TTC549 (cell line): Measurements from ENCODE around the gene TPD52L1.
"Not testable (repeated sequence)": the region's sequence is repeated elsewhere in the genome, so short reads cannot be mapped to it uniquely, and the experiment has no call there.

Source experiments
- FAIRE-seq: peaks from 2 replicates; lab custom pipeline; 2012; peaks lifted over from hg19 to GRCh38; lab: Jason Lieb, UNC

TPD52L1 gene

GRCh38 chr6:125142618-125143017, 11.0 kb upstream of the TPD52L1 start:
- no peak for FAIRE-seq

GRCh38 chr6:125144822-125145221, 8.8 kb upstream of the TPD52L1 start:
- no peak for FAIRE-seq

DNA sequence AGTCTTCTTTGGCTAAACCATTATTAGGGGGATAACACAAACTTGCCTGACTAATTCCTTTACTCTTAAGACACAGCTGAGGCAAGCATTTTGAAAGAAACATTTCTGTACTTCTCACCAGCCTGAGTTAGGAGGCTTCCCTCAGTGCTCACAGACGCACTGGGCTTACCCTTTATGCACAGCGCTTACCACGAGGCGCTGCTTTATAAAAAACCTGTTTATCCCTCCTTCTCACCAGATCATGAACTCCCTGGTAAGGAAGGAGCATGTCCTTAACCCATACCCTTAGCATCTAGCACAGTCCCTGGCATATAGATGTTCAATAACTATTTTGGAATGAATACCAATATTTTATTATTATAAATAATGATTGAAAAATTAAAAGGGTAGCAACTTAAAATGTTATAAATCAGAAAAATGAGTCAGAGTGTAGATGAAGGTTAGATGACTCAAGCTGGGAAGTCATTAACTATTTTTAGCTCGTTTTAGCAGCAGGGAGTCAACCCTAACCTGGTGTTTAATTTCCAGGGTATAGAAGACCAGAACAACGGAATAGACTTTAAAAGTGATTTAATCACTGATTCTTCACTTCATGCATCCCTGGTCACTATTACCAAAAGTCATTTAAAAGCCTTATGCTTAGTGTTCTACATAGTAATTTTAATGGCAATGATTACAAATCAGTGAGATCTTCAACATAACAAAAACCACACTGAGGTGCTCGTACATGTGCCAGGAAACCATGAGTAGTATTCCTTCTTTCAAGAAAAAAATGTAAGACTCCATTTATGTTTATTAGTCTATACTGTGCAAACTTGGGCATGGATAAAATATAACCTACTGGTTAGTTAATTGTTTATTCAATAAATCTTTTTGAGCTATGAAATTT, 4.1 kb upstream of the TPD52L1 start:
- FAIRE-seq: no peak

DNA sequence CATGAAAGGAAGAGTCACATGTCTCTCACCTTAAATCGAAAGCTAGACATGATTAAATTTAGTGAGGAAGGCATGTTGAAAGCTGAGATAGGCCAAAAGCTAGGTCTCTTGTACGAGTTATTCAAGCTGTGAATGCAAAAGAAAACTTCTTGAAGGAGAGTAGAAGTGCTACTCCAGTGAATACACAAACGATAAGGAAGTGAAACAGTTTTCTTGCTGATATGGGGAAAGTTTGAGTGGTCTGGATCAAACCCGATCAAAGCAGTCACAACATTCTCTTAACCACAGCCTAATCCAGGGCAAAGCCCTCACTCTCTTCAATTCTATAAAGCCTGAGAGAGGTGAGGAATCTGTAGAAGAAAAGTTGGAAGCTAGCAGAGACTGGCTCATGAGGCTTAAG, 1.9 kb upstream of the TPD52L1 start:
- FAIRE-seq: no peak

GRCh38 chr6:125154118-125154760, 666 bp downstream of the TPD52L1 start:
- no peak for FAIRE-seq

DNA sequence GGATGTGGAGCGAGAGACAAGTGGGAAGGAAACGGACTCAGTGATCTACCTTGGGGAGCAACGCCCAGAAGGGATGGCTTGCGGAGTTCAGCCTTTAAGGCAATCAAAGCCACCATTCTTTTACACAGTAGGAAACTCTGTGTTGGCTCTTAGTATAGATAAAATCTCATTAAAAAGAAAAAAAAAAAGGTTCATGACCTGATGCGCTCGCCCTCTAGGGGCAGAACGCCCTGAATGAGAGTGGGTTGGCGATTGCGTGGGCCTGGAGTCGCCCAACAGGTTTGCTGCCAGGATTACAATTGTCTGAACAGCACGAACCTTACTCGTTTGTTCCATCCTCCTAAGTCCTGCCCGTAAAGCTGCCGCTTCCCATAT, 1.2 kb downstream of the TPD52L1 start:
- no peak for FAIRE-seq

GRCh38 chr6:125155344-125155743, 1.8 kb downstream of the TPD52L1 start:
- FAIRE-seq: no peak

DNA sequence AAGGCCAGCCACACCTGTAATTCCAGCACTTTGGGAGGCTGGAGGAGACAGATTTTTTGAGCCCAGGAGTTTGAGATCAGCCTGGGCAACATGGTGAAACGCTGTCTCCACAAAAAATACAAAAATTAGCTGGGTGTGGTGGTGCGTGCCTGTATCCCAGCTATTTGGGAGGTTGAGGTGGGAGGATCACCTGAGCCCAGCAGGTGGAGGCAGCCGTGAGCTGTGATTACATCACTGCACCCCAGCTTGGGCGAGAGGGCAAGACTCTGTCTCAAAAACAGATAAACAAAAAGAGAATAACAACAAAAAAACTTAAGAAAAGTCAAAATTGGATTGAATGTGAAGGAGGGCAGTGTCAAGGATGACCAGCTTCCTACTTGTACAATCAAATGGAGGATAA, 2.9 kb downstream of the TPD52L1 start:
- no peak for FAIRE-seq

GRCh38 chr6:125157280-125157679, 3.7 kb downstream of the TPD52L1 start:
- FAIRE-seq: no peak

DNA sequence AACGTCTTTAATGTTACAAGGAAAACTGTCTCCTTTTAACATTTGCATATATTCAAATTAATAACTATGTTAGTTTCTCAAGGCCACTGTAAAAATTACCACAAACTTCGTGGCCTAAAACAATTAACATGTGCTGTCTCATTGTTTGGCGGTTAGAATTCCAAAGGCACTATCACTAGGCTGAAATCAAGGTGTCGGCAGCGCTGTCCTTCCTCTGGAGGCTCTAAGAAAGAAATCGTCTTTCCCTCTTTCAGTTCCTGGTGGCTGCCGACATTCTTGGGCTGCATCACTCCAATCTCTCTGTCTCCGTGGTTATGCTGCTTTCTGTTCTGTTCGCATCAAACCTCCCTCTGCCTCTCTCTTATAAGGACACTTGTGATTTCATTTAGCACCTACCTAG, 4.2 kb downstream of the TPD52L1 start:
- FAIRE-seq: no peak

DNA sequence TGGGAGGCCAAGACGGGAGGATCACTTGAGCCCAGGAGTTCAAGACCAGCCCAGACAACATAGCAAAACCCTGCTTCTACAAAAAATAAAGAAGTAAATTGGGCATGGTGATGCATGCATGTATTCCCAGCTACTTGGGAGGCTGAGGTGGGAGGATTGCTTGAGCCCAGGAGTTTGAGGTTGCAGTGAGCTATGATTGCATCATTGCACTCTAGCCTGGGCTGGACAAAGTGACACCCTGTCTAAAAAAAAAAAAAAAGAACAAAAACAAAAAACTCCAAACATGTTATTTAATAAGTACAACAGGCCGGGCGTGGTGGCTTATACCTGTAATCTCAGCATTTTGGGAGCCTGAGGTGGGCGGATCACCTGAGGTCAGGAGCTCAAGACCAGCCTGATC, 9.8 kb downstream of the TPD52L1 start:
- FAIRE-seq: not testable (repeated sequence)

- FAIRE-seq: no peak
These were observed 10.2 kb downstream of the TPD52L1 start for GRCh38 chr6:125163811-125164210.

DNA sequence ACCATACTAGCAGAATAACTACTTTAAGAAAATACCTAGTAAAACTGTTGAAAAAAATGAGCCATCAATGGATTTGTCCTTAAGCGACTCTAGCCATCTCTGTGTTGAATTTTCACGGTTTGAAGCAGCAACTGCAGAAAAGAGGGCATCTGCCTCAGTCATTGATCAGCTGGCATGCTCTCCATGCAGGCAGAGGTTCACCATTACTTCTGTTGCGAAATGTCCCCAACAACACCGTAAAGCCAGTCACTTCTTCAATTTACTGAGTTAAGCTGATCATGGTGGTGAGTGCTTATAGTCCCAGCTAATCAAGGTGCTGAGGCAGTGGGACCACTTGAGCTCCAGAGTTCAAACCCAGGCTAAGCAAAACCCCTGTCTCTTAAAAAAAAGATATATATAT, 11.1 kb downstream of the TPD52L1 start:
- no peak for FAIRE-seq

- FAIRE-seq: no peak
These were observed 11.7 kb downstream of the TPD52L1 start for GRCh38 chr6:125165256-125165655.

GRCh38 chr6:125165776-125166175, 12.2 kb downstream of the TPD52L1 start:
- no peak for FAIRE-seq

- no peak for FAIRE-seq
These were observed 13.1 kb downstream of the TPD52L1 start for GRCh38 chr6:125166711-125167110.

GRCh38 chr6:125167579-125167978, 14.0 kb downstream of the TPD52L1 start:
- no peak for FAIRE-seq

DNA sequence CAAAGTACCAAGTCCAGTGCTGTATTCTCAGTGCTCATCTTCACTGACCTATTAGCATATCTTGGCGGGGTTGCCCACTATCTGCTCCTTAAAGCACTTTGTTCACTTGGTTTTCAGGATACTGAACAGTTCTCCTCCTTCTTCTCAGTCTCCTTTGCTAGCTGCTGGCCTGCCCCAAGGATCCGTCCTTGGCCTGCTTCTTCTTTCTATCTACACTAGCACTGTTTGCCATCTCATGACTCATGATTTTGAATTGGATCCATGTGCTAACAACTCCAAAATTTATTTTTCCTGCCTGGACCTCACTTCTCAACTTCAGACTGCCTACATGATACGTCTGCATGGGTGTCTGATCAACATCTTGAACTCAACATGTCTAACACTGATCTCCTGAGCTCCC, 15.5 kb downstream of the TPD52L1 start:
- FAIRE-seq: no peak

- no peak for FAIRE-seq
These were observed 15.9 kb downstream of the TPD52L1 start for GRCh38 chr6:125169522-125169921.

- no peak for FAIRE-seq
These were observed 16.8 kb downstream of the TPD52L1 start for GRCh38 chr6:125170376-125170775.

DNA sequence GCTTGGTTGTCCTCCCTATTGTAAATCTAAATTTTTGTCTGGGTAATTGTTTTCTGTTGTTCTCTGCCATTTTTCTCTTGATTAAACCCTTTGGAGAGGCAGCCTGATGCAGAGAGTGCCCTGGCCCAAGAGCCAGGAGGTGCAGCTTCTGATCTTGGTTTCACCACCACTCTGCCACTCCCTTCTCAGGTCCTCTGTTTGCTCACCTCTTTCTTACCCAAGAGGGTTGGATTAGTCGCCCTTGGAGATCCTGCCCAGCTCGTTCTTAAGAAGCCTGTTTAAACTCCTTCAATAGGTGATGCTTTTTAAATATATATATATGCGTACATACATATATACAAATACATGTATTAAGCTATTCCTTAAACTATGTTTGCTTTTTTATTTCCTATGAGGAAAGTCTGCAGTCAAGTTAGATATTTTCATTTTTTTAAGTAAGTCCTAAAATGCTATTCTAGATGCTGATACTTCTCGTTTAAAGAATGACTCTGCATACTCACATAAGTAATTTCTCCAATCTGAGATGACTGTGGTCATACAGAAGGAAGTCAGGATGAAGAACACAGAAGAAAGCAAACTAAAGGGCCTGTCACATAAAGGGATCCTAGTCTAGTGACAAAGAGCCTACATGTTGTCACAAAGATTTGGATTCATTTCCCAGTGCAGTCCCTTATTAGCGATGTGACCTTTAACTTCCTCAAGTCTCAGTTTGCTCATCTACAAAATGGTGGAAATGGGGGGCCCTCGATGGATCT, 19.9 kb downstream of the TPD52L1 start:
- no peak for FAIRE-seq

GRCh38 chr6:125174626-125175025, 21.1 kb downstream of the TPD52L1 start:
- no peak for FAIRE-seq

DNA sequence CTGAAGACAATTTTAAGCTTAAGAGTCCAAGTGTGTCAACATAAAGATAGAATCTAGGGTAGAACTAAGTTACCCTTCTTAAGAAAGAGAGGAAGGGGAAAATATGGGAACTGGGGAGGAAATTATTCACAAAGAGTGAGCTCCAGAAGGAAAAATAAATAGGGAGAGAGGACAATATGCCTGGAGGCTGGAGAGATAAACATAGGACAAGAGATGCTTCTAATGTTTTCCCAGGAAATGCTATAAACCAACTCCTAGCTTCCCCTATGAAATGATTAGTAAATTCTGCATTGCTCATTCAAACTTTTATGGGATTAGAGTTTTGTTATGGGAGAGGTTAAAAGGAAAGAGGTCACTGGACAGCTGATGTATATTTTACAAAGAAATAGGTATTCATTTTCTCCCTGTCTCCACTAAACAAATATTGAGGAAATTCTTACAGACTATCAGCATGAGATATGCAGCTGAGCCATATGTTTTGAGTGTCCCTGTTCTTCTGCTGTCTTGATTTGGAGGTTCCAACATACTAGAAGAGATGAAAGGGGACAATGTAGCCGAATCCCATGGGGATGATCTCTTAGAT, 22.0 kb downstream of the TPD52L1 start:
- no peak for FAIRE-seq
